Brain microvascular endothelial cell (primary cell): ENCODE results near the gene CCDC141.

Source experiments
- DNase-seq: peaks from one replicate; pipeline ENCODE4 v3.0.0-alpha.2; 2020
- H3K27ac ChIP-seq: fragments of 250-450 bp; sonication (Bioruptor Pico); 2 replicates; pipeline ENCODE4 v1.5.1; 2020; ENCODE audit warnings: mild to moderate bottlenecking, moderate library complexity
- H3K27me3 ChIP-seq: fragments of 250-450 bp; sonication (Bioruptor Pico); replicated peaks from 2 replicates; pipeline ENCODE4 v1.5.1; 2020; ENCODE audit warnings: mild to moderate bottlenecking
- H3K36me3 ChIP-seq: fragments of 250-450 bp; sonication (Bioruptor Pico); replicated peaks from 2 replicates; pipeline ENCODE4 v1.5.1; 2020; ENCODE audit warnings: mild to moderate bottlenecking
- H3K4me3 ChIP-seq: 2 replicates; pipeline ENCODE4 v1.5.1; 2011; ENCODE audit warnings: low read depth, mild to moderate bottlenecking, control low read depth, low read length, moderate library complexity
- in situ Hi-C: cut with HindIII; loops from 2 replicates; pipeline ENCODE4 v1.10.0; 2017; ENCODE audit warnings: low sequenced_read_pairs, low pct_ligation_motif_present
- TF ChIP-seq, protein P1 (sequence below): IDR thresholded peaks from 2 replicates; pipeline ENCODE4 v1.5.1; 2011; ENCODE audit warnings: low read depth, mild to moderate bottlenecking, moderate library complexity, low read length, control low read depth, inconsistent platforms; ENCODE audit errors: missing control alignments

Gene CCDC141

DNA sequence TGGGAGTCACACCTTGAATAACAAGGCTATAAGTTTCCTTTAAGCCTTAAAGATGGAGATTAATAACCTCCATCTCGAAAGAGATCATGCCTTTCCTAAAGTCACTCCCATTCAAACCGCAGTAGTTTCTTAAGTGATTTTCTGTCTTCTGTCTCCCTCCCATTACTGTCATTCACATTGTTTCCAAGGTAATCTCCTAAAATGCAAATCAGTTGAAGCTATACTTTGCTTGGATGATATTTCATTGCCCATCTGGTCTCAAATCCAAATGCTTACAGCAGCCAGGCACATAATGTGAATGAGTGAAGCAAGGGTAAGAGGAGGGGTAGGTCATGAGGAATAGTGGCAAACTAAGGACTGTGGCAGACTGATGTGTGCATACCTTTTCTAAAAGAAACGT is 116.4 kb downstream of the CCDC141 start:
- H3K36me3 ChIP-seq: no peaks in the 10 kb centered on the region
- H3K4me3 ChIP-seq: no peak overlapping the region
- no peak for DNase-seq
- TF ChIP-seq, protein P1, sequence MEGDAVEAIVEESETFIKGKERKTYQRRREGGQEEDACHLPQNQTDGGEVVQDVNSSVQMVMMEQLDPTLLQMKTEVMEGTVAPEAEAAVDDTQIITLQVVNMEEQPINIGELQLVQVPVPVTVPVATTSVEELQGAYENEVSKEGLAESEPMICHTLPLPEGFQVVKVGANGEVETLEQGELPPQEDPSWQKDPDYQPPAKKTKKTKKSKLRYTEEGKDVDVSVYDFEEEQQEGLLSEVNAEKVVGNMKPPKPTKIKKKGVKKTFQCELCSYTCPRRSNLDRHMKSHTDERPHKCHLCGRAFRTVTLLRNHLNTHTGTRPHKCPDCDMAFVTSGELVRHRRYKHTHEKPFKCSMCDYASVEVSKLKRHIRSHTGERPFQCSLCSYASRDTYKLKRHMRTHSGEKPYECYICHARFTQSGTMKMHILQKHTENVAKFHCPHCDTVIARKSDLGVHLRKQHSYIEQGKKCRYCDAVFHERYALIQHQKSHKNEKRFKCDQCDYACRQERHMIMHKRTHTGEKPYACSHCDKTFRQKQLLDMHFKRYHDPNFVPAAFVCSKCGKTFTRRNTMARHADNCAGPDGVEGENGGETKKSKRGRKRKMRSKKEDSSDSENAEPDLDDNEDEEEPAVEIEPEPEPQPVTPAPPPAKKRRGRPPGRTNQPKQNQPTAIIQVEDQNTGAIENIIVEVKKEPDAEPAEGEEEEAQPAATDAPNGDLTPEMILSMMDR: no peak
- H3K27ac ChIP-seq: no peak overlapping the region
- in situ Hi-C loops: no loop called here
- no peaks in the 10 kb centered on the region for H3K27me3 ChIP-seq

DNA sequence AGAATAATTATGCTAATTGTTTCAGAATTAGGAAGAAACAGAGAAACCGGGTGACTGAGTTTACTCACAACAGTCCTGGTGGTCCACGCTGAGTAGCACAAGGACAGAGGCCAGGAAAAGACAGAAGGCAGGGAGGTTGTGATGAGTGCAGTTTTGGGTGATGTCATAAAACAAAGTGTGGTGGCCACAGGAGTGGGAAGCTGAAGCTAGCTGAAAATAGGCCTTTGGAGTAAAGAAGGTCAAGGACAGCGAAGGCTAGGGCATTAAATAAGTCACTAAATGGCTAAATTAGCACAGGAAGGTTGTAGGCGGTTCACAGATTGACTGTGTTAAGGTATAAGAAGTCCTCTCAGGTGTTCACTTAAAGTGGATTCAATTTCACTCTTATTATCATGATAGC is 121.9 kb downstream of the CCDC141 start:
- Histone ChIP-seq H3K36me3 (no peaks in the 10 kb centered on the region), H3K27me3 (no peaks in the 10 kb centered on the region), H3K4me3 (no peak overlapping the region), H3K27ac (no peak overlapping the region)
- in situ Hi-C loops: no loop called here
- no peak for DNase-seq
- TF ChIP-seq, protein P1: no peak

DNA sequence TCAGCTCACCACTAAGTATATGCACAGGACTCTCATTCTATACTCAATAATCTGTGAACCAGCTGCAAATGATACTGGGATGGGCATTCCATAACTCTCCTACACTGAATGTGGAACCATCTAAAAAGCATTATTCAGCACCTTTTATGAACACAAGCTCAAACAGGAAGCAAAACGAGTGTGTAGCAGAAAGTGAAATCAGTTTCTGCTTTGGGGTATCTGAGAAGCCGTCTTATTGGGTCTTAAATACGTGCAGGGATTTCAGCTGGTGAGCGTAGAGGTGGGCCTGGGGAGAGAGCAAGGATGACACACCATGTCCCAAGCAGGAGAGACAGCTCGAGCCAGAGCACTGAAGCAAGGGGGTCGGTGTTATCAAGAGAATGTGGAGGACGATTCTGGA is 122.8 kb downstream of the CCDC141 start:
- no peak for DNase-seq
- TF ChIP-seq, protein P1: no peak
- no peak overlapping the region for H3K4me3 ChIP-seq
- H3K27me3 ChIP-seq: no peaks in the 10 kb centered on the region
- H3K36me3 ChIP-seq: no peaks in the 10 kb centered on the region
- no peak overlapping the region for H3K27ac ChIP-seq
- in situ Hi-C loops: no loop called here

DNA sequence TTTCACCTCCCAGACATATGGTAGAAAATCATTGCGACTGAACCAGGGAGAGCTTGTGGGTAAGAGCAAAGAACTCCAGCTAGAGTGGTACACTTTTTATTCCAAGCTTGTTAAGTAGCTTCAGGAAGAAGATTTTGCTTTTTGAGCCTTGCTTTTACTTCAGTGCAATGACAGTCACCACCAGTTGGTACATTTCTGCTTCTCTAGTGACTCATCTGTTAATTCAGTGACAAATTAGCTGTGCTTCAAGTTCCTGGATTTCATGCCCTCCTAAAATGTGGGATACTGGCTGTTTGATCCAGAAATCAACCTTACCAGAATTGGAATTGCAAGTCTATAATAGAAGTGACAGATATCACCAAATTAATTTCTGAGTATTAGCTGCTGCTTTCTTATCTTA is 125.1 kb downstream of the CCDC141 start:
- no peaks in the 10 kb centered on the region for H3K27me3 ChIP-seq
- no peak overlapping the region for H3K4me3 ChIP-seq
- H3K36me3 ChIP-seq: no peaks in the 10 kb centered on the region
- no peak overlapping the region for H3K27ac ChIP-seq
- in situ Hi-C loops: loop anchor here (25.0 kb wide), 1 partner anchor 113 kb away; the partner anchor contains the start of gene TTN
- TF ChIP-seq, protein P1: no peak
- DNase-seq: no peak

DNA sequence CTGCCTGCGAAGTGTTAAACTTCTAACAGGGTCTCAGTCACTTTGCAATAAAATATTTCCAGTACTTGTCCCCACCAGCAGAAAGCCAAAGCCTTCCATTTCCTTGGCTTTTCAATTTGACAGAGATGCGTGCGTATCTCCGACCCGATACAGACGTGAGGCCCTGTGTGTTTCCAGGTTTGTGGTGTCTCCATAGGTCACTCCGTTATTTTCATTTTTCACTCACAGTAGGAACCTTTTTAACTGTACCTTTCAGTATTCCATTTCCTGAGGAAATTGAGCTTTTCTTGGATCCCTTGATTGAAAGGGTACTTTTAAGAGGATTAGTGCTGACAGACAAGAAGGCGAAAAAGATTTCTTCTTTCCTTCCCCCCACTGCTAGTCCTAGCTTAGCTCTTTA is 126.4 kb downstream of the CCDC141 start:
- TF ChIP-seq, protein P1: no peak
- in situ Hi-C loops: loop anchor here (25.0 kb wide), 1 partner anchor 111 kb away; the partner anchor contains the start of gene TTN
- Histone ChIP-seq H3K27ac (no peak overlapping the region), H3K36me3 (no peaks in the 10 kb centered on the region), H3K27me3 (no peaks in the 10 kb centered on the region), H3K4me3 (no peak overlapping the region)
- no peak for DNase-seq

DNA sequence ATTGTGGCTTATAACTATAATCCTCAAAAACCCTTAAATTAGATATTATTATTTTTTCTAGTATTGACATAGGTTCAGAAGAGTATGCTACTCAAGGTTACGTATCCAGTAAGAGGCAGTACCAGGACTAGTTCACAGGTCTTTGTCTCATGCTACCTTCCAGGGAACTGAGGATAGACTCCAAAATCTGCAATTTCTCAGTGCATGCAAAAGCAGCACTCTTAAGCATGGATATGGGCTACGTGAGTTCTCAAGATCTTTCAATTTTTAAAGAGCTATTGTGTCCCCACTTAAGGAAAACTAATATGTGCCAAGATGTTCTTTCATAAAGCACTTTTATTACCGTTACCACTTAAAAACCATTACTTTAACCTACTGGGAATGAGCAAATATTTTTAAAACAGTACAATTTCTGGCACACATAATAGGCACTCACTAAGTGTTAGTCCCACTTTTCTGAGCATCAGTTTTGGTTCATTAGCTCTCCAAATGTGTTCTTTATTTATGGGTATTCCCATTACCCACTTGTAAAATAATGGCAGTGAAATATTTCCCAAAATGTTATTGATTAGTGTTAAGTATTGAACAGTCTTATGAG is 128.9 kb downstream of the CCDC141 start:
- H3K4me3 ChIP-seq: no peak overlapping the region
- TF ChIP-seq, protein P1: no peak
- no peaks in the 10 kb centered on the region for H3K27me3 ChIP-seq
- H3K36me3 ChIP-seq: no peaks in the 10 kb centered on the region
- DNase-seq: no peak
- in situ Hi-C loops: loop anchor here (25.0 kb wide), 1 partner anchor 109 kb away; the partner anchor contains the start of gene TTN
- H3K27ac ChIP-seq: no peak overlapping the region
